GM20431 (cell line): ENCODE data around the gene HELLS.
"Not testable (repeated sequence)": the region's sequence is repeated elsewhere in the genome, so short reads cannot be mapped to it uniquely, and the experiment has no call there.

Experiments used
- in situ Hi-C: fragments of 300-500 bp; cut with MseI, MboI; formaldehyde crosslinking; loops from one replicate; pipeline ENCODE4 v1.15.0; 2020; ENCODE audit warnings: low sequenced_read_pairs; ENCODE audit not compliant: unreplicated experiment

The HELLS gene

GRCh38 chr10:94602729-94603515 is 57.3 kb downstream of the HELLS start:
- in situ Hi-C loops: no loop called here

GRCh38 chr10:94607111-94607510 is 61.5 kb downstream of the HELLS start:
- in situ Hi-C loops: no loop called here

DNA sequence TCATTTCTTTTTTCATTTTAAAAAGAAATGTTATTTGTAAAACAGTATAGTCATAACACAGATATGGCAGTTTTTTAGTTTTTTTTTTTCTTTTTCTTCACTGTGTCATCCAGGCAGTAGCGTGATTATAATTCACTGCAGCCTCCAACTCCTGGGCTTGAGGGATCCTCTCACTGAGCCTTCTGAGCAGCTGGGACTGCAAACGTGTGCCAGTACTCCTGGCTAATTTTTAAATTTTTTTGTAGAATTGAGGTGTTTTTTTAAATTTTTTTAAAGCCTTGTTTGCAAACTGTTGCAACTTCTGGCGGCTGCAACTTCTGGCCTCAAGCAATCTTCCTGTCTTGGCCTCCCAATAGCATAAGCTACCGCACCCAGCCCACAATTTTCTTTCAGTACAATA is 63.0 kb downstream of the HELLS start:
- in situ Hi-C loops: no loop called here

GRCh38 chr10:94614558-94614957 is 69.0 kb downstream of the HELLS start:
- in situ Hi-C loops: no loop called here

- in situ Hi-C loops: no loop called here
Measured at GRCh38 chr10:94617389-94617944, 71.9 kb downstream of the HELLS start.

DNA sequence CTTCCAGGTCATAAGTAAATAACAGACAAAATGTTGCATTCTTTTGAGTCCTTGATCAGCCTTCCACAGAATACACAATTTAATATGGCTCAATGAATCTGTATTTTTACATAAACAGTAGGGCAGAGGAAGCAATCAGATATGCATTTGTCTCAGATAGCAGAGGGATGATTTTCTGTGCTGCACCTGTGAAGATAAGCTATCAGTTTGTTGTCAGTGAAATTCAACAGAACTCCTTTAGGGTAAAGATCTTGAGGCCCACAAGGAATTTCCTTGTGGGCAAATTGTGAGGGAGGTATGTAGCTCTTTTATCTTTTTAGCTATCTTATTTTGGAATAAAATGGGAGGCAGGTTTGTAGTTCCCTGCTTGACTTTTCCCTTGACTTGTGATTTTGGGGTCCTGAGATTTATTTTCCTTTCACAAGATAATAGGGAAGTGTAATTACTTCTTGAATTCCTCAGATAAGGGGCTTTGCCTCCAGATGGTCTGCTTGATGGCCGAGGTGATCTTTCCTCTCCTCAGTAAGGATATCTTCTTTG is 77.1 kb downstream of the HELLS start:
- in situ Hi-C loops: no loop called here

GRCh38 chr10:94623572-94623971 is 78.0 kb downstream of the HELLS start:
- in situ Hi-C loops: no loop called here

GRCh38 chr10:94626476-94626875 is 80.9 kb downstream of the HELLS start:
- in situ Hi-C loops: no loop called here

DNA sequence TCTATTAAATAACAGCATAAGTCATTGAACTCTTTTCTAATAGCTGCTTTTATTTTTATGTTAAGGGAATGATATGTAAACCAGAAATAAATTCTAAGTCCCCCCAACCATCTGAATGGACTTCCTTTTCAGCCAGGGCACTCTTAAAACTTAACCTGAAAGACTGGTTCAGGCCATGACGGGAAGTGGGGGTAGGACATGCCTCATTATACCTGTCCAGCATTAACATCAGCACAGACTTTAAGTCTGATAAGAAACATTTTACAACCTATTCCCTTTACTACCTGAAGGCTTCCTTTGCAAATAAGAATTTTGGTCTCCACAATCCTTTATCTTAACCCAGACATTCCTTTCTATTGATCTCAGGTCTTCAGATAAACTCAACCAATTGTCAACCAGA is 81.9 kb downstream of the HELLS start:
- in situ Hi-C loops: no loop called here

DNA sequence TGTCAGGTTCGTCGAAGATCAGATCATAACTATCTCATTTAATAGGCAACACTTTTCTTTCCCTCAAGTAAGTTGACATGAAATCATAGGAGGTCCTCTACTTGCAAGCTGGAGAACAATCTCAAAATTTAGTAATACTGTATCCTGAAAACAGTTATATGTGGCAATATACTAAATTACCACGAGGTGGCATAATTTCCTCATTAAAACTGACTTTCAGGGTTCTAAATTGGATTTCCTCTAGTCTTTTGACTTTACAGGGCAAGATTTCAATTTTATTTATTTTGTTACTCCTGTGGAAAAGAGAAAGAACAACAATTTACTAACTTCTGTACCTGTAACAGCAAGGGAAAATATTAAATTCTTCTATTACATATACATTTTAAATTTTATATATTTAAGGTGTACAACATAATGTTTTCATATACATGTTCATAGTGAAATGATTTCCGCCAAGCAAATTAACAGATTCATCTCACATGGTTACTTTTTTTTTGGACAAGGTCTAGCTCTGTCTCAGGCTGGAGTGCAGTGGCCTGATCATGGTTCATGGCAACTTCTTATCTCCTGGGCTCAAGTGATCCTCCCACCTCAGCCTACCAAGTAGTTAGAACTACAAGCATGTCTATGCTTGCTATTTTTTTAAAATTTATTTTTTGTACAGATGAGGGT is 84.6 kb downstream of the HELLS start:
- in situ Hi-C loops: no loop called here

- in situ Hi-C loops: no loop called here
Measured at GRCh38 chr10:94631077-94631875, 85.7 kb downstream of the HELLS start.

GRCh38 chr10:94632954-94633353 is 87.4 kb downstream of the HELLS start:
- in situ Hi-C loops: no loop called here

DNA sequence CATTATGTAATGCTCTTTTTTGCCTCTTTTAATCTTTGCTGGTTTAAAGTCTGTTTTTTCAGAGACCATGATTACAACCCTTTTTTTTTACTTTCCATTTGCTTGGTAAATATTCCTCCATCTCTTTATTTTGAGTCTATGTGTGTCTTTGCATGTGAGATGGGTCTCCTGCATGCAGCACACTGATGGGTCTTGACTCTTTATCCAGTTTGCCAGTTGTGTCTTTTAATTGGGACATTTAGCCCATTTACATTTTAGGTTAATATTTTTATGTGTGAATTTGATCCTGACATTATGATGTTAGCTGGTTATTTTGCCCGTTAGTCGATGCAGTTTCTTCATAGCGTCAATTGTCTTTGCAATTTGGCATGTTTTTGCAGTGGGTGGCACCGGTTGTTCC is 92.5 kb downstream of the HELLS start:
- in situ Hi-C loops: not testable (repeated sequence)

DNA sequence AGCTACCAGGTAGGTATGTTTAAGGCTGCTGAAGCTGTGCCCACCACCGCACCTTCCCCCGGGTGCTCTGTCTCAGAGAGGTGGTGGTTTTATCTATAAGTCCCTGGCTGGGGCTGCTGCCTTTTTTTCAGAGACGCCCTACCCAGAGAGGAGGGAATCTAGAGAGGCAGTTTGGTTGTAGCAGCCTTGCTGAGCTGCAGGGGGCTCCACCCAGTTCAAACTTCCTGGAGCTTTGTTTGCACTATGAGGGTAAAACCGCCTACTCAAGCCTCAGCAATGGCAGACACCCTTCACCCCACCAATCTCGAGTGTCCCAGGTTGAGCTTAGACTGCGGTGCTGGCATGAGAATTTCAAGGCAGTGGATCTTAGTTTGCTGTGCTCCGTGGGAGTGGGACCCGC is 94.3 kb downstream of the HELLS start:
- in situ Hi-C loops: no loop called here

- in situ Hi-C loops: no loop called here
Measured at GRCh38 chr10:94640562-94640961, 95.0 kb downstream of the HELLS start.

- in situ Hi-C loops: no loop called here
Measured at GRCh38 chr10:94641480-94641879, 95.9 kb downstream of the HELLS start.

DNA sequence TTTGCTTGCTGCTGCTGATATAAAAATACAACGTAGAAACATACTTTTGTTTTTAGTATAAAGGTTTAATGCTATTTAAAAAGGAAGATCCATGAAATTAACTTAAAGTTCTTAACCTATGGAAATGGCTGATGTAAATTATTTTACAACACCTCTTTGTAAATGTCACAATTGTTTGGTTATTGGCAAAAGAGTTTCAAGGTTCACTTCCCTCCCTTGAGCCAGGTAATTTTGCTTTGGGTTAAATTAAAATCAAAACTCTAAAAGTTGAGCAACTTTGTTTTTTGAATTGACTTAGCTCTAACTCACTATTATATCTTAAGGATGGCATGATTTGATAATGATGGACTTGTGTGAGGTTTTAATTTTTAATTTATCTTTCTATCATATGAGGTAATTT is 98.8 kb downstream of the HELLS start:
- in situ Hi-C loops: no loop called here

GRCh38 chr10:94645285-94645684 is 99.7 kb downstream of the HELLS start:
- in situ Hi-C loops: no loop called here
